GM13977 (cell line): ENCODE measurements around the gene MAB21L4.
A peak's percentile ranks its signal among the peaks of the same experiment; 100 is the strongest.

Experiments
- DNase-seq: peaks from one replicate; pipeline ENCODE4 v3.0.0; 2012; ENCODE audit warnings: low spot score
- CTCF ChIP-seq: IDR thresholded peaks from 2 replicates; pipeline ENCODE4 v1.5.1; 2012; ENCODE audit warnings: mild to moderate bottlenecking, control low read depth; ENCODE audit not compliant: insufficient read depth; ENCODE audit errors: extremely low read depth, missing control alignments
- in situ Hi-C: fragments of 300-500 bp; cut with MboI; formaldehyde crosslinking; loops from one replicate; pipeline ENCODE4 v1.12.0; 2022; ENCODE audit warnings: low sequenced_read_pairs, low pct_unique_long_range_greater_than_20kb, mixed read lengths, inconsistent platforms; ENCODE audit not compliant: unreplicated experiment

Gene MAB21L4

GRCh38 chr2:240916571-240917008 lies 20.6 kb upstream of the MAB21L4 start:
- in situ Hi-C loops, result no loop called here
- TF ChIP-seq CTCF, result no peak
- no peak for DNase-seq

GRCh38 chr2:240915526-240916341 lies 19.8 kb upstream of the MAB21L4 start:
- in situ Hi-C loops, result no loop called here
- no peak for TF ChIP-seq CTCF
- DNase-seq, result no peak

GRCh38 chr2:240914645-240915525 lies 18.9 kb upstream of the MAB21L4 start:
- in situ Hi-C loops, result no loop called here
- no peak for TF ChIP-seq CTCF

GRCh38 chr2:240913810-240914644 lies 18.1 kb upstream of the MAB21L4 start:
- peak; percentile 92 for TF ChIP-seq CTCF
- peak; percentile 89 for DNase-seq

More at GRCh38 chr2:240914645-240915525, 18.9 kb upstream of the MAB21L4 start:
- DNase-seq, result no peak

GRCh38 chr2:240912878-240913809 lies 17.2 kb upstream of the MAB21L4 start:
- TF ChIP-seq CTCF, result no peak
- in situ Hi-C loops, result no loop called here
- no peak for DNase-seq

More at GRCh38 chr2:240913810-240914644, 18.1 kb upstream of the MAB21L4 start:
- in situ Hi-C loops, result no loop called here
